OCI-LY3 (cell line): ENCODE results near the gene ROCK1.

ENCODE experiments used
- H2AFZ ChIP-seq: fragments of 200-600, 300-600 bp; shearing (Covaris generic); 2 replicates; pipeline ENCODE4 v1.6.0; 2014; ENCODE audit warnings: antibody characterized with exemption, low read depth, low read length
- H3K27ac ChIP-seq: fragments of 200-600, 300-600 bp; sonication (generic); 2 replicates; pipeline ENCODE4 v1.5.1; 2014; ENCODE audit warnings: mild to moderate bottlenecking, low read length, moderate library complexity, mixed read lengths
- H3K27me3 ChIP-seq: fragments of 200-600, 300-600 bp; sonication (generic); 2 replicates; pipeline ENCODE4 v1.6.1; 2014; ENCODE audit warnings: low read depth, low read length, mixed read lengths
- H3K36me3 ChIP-seq: fragments of 200-600, 300-600 bp; sonication (generic); replicated peaks from 2 replicates; pipeline ENCODE3; 2014; ENCODE audit warnings: low read depth, low read length, mixed read lengths
- H3K4me1 ChIP-seq: fragments of 300-600, 200-600 bp; sonication (generic); 2 replicates; pipeline ENCODE4 v1.6.1; 2014; ENCODE audit warnings: low read length, mixed read lengths
- H3K4me2 ChIP-seq: fragments of 200-600, 300-600 bp; sonication (generic); 2 replicates; pipeline ENCODE4 v1.6.1; 2014; ENCODE audit warnings: low read length, mixed read lengths
- H3K4me3 ChIP-seq: fragments of 300-600, 200-600 bp; sonication (generic); 2 replicates; pipeline ENCODE4 v1.5.1; 2014; ENCODE audit warnings: antibody characterized with exemption, mild to moderate bottlenecking, low read length, moderate library complexity
- H3K79me2 ChIP-seq: fragments of 300-600, 200-600 bp; shearing (Covaris generic); 2 replicates; pipeline ENCODE4 v1.6.1; 2014; ENCODE audit warnings: mild to moderate bottlenecking, low read length, mixed read lengths
- H3K9ac ChIP-seq: fragments of 300-600, 200-600 bp; shearing (Covaris generic); 2 replicates; pipeline ENCODE4 v1.6.0; 2014; ENCODE audit warnings: mild to moderate bottlenecking, low read length, moderate library complexity
- H3K9me3 ChIP-seq: fragments of 200-600, 300-600 bp; shearing (Covaris generic); 2 replicates; pipeline ENCODE4 v1.6.1; 2014; ENCODE audit warnings: low read length, mixed read lengths; ENCODE audit not compliant: insufficient read depth
- H4K20me1 ChIP-seq: fragments of 200-600, 300-600 bp; sonication (generic); 2 replicates; pipeline ENCODE4 v1.6.1; 2016; ENCODE audit warnings: low read length, mixed read lengths; ENCODE audit not compliant: insufficient read depth
- EZH2phosphoT487 ChIP-seq: fragments of 200-600 bp; shearing (Covaris generic); IDR thresholded peaks from 2 replicates; pipeline ENCODE4 v1.6.1; 2018; ENCODE audit warnings: antibody characterized with exemption, mixed run types, low read depth
- TF ChIP-seq, protein P1 (sequence below): fragments of 200-600, 300-600 bp; sonication (generic); IDR thresholded peaks from 2 replicates; pipeline ENCODE4 v1.5.1; 2014; ENCODE audit warnings: antibody characterized with exemption, low read length, low read depth

The ROCK1 gene

GRCh38 chr18:21063011-21063410, 48.6 kb downstream of the ROCK1 start:
- Histone ChIP-seq H3K27me3 (no peaks in the 10 kb centered on the region), H3K9ac (no peak overlapping the region), H4K20me1 (peaks cover 41% of the 10 kb centered on the region), H3K79me2 (peaks cover 24% of the 10 kb centered on the region), H3K4me1 (no peaks in the 10 kb centered on the region), H3K9me3 (no peaks in the 10 kb centered on the region), H3K4me2 (no peak overlapping the region), H3K36me3 (no peaks in the 10 kb centered on the region), H3K27ac (no peak overlapping the region), H2AFZ (no peak overlapping the region), H3K4me3 (no peak overlapping the region)
- TF ChIP-seq, protein P1, sequence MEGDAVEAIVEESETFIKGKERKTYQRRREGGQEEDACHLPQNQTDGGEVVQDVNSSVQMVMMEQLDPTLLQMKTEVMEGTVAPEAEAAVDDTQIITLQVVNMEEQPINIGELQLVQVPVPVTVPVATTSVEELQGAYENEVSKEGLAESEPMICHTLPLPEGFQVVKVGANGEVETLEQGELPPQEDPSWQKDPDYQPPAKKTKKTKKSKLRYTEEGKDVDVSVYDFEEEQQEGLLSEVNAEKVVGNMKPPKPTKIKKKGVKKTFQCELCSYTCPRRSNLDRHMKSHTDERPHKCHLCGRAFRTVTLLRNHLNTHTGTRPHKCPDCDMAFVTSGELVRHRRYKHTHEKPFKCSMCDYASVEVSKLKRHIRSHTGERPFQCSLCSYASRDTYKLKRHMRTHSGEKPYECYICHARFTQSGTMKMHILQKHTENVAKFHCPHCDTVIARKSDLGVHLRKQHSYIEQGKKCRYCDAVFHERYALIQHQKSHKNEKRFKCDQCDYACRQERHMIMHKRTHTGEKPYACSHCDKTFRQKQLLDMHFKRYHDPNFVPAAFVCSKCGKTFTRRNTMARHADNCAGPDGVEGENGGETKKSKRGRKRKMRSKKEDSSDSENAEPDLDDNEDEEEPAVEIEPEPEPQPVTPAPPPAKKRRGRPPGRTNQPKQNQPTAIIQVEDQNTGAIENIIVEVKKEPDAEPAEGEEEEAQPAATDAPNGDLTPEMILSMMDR, result no peak
- no peak for TF ChIP-seq EZH2phosphoT487

DNA sequence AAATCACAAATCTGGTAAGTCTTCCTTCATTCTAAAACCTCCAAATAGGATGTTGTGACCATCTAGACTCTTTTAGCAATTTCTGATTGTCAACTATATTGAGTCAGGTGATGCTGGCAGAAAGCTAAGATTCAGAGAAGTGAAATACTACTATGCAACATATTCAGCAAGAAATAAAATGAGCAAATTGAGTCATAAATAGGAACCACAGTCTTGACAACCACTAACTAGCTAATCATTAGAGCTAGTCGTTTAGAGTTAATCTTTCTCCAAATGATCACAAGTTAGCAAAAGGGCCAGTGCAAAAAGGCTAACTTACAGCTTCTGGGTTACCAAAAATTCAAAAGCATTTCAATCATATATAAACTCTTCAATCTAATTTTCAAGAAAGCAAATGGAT, 54.5 kb downstream of the ROCK1 start:
- no peak overlapping the region for H3K4me2 ChIP-seq
- no peak overlapping the region for H3K27ac ChIP-seq
- no peak overlapping the region for H3K4me3 ChIP-seq
- no peaks in the 10 kb centered on the region for H3K27me3 ChIP-seq
- H2AFZ ChIP-seq, result no peak overlapping the region
- H3K79me2 ChIP-seq, result peaks cover 62% of the 10 kb centered on the region
- no peaks in the 10 kb centered on the region for H3K9me3 ChIP-seq
- peaks cover 13% of the 10 kb centered on the region for H3K4me1 ChIP-seq
- TF ChIP-seq, protein P1, result no peak
- TF ChIP-seq EZH2phosphoT487, result no peak
- no peak overlapping the region for H3K9ac ChIP-seq
- H4K20me1 ChIP-seq, result peaks cover 61% of the 10 kb centered on the region
- no peaks in the 10 kb centered on the region for H3K36me3 ChIP-seq

DNA sequence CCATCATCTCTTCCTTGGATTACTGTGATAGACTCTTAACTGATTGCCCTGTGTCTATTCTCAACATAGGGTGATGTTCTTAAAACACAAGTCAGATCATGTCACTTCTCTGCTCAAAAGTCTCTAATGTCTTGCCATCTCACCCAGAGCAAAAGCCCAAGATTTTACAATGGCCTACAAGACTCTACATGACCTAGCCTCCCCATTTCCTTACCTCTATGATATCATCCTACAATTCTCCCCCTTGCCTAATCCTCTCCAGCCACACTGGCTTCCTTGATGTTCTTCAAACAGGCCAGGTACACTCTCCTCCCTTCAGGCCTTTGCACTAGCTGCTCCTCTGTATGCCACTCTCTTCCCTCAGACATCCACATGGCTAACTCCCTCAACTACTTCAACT, 55.1 kb downstream of the ROCK1 start:
- Histone ChIP-seq H3K9me3 (no peaks in the 10 kb centered on the region), H2AFZ (no peak overlapping the region), H3K79me2 (peaks cover 66% of the 10 kb centered on the region), H3K36me3 (no peaks in the 10 kb centered on the region), H3K4me1 (peaks cover 13% of the 10 kb centered on the region), H3K4me2 (no peak overlapping the region), H3K27me3 (no peaks in the 10 kb centered on the region), H3K4me3 (no peak overlapping the region), H4K20me1 (peaks cover 61% of the 10 kb centered on the region), H3K27ac (no peak overlapping the region), H3K9ac (no peak overlapping the region)
- no peak for TF ChIP-seq EZH2phosphoT487
- TF ChIP-seq, protein P1, result no peak

- Histone ChIP-seq H3K9ac (no peak overlapping the region), H3K4me2 (0 out of 2 replicates have a peak overlapping the region, but pooled peaks have one; percentile 10), H3K36me3 (no peaks in the 10 kb centered on the region), H3K4me1 (peaks cover 13% of the 10 kb centered on the region), H3K9me3 (no peaks in the 10 kb centered on the region), H3K4me3 (no peak overlapping the region), H2AFZ (no peak overlapping the region), H3K27ac (no peak overlapping the region), H4K20me1 (peaks cover 58% of the 10 kb centered on the region), H3K27me3 (no peaks in the 10 kb centered on the region), H3K79me2 (peaks cover 64% of the 10 kb centered on the region)
- TF ChIP-seq, protein P1, result no peak
- TF ChIP-seq EZH2phosphoT487, result no peak
These were observed 57.3 kb downstream of the ROCK1 start for GRCh38 chr18:21054252-21054821.
